Measurements from ENCODE around the gene GPR18.

DNA sequence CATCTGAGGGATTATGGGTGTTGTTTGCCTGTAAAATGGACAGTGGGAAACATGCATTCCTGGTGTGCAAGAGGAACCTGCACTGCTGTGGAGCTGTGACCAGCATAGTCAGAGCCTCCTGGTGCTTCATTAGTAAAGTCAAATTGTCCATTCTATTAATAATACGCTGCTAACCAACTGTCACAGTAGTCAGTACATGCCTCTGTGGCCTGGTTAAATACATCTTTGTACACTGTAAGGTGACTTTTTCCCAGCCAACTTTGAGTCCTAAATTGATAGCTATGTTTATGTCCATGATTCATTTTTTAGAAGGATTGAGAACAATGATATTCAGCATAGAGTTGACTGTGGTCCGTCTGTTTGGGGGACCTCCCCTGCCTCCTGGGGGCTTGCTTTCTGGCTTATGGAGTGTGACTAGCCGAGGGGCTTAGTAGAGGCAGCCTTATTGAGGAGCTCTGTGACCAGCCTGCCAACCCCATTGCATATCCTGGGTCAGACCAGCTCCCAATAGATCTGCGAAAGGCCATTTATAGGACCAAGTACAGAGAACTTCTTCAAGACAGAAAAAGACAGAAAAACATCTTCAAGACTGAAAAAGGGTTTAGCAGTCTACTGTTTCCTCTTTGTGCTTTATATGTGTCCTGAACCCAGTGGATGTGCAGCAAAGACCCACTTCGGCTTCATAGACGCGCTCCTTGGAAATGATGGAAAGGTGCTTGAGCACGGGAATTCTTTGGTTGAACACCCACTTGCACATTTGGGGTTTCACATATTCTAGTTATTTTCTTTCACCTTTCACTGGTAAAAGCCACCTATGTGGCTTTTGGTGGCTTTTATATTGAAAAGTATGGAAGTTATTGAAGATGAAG lies 44.7 kb upstream of the GPR18 start:
- TF ChIP-seq, protein P1, sequence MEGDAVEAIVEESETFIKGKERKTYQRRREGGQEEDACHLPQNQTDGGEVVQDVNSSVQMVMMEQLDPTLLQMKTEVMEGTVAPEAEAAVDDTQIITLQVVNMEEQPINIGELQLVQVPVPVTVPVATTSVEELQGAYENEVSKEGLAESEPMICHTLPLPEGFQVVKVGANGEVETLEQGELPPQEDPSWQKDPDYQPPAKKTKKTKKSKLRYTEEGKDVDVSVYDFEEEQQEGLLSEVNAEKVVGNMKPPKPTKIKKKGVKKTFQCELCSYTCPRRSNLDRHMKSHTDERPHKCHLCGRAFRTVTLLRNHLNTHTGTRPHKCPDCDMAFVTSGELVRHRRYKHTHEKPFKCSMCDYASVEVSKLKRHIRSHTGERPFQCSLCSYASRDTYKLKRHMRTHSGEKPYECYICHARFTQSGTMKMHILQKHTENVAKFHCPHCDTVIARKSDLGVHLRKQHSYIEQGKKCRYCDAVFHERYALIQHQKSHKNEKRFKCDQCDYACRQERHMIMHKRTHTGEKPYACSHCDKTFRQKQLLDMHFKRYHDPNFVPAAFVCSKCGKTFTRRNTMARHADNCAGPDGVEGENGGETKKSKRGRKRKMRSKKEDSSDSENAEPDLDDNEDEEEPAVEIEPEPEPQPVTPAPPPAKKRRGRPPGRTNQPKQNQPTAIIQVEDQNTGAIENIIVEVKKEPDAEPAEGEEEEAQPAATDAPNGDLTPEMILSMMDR (conservative IDR thresholded peaks at IDR 0.05; ENCODE audit: low read depth, low read length), result no peak
- no peak for TF ChIP-seq EZH2 (IDR thresholded peaks at IDR 0.05; ENCODE audit: borderline replicate concordance, low read depth, low read length, poor library complexity, severe bottlenecking)
